GM19240 (cell line): ENCODE data around the gene NOX3.
"Not testable (repeated sequence)": the region's sequence is repeated elsewhere in the genome, so short reads cannot be mapped to it uniquely, and the experiment has no call there.

Source experiments
- DNase-seq: peaks from one replicate; pipeline ENCODE4 v3.0.0; 2011; ENCODE audit warnings: low spot score; ENCODE audit not compliant: insufficient read length

Gene NOX3

DNA sequence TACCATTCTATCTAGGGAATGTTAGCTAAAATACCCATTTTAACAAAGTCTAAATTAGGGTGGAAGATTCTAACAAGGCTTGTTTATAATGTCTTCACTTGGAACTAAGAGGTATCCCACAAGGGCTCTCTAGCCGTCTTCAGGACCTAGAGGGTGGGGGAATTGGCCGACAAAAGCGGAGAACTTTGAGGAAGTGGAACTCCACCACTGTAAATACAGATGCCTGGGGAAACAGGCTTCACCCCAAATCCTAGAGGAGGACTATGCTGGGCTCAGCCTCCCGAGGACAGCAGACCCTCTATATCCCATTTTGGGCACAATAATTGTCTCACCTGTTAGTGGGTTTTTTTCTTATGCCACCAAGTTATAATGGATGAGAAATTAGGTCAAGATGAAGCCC is 83.4 kb downstream of the NOX3 start:
- DNase-seq = no peak

DNA sequence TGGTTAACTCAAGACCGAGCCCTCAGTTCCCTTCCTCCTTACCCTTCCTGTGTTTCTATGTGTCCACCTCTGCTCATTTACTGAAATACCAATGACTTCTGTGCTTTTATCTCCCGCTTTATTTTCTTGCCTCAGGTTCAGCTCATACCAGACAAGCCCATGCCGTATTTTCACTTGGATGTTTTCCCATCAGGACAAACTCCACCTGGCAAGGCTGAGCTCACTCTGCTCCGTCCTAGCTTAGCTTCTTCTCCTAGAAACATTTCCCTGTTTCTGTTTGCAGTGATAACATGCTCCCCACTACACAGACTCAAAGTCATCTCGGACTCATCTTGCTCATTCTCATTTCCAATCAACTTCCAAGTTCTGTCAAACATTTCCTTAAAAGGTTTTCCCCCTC is 84.4 kb downstream of the NOX3 start:
- no peak for DNase-seq

DNA sequence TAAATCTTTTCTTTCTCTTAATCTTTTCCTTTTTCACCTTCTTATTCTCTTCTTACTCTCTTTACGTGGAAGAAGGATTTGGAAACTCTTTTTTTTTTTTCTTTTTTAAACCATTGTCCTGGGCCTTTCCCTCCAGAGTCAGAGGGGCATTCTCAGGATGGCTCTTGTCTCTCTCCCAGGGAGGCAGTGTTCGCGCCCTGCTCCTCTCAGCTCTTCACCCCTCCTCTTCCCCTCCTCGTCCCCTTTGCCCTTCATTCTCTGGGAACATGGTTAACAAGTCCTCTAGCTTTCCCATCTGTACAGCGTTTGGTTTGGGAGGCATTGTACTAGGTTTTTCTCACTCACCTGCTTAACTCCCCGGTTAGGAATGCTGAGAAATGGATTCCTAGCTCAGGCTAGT is 89.3 kb downstream of the NOX3 start:
- no peak for DNase-seq

- no peak for DNase-seq
These were observed 90.7 kb downstream of the NOX3 start for GRCh38 chr6:155364844-155365437.

- DNase-seq = not testable (repeated sequence)
These were observed 91.6 kb downstream of the NOX3 start for GRCh38 chr6:155364021-155364420.

- not testable (repeated sequence) for DNase-seq
These were observed 92.5 kb downstream of the NOX3 start for GRCh38 chr6:155362968-155363632.

DNA sequence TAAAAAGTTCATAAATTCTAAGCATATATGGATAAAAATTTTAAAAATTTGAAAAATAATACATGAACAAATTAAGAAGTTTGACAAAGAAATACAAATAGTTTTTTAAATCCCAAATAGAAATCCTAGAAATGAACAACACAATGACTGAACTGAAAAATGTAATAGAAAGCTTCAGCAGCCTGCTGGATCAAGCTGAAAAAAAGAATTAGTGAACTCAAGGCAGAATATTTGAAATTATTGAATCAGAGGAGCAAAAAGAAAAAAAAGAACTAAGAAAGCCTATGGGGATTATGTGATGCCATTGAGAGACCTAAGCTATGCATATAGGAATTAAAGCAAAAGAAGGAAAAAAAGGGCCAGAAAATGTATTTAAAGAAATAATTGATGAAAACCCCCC is 101.5 kb downstream of the NOX3 start:
- DNase-seq = no peak

- DNase-seq = no peak
These were observed 102.8 kb downstream of the NOX3 start for GRCh38 chr6:155352811-155353210.

DNA sequence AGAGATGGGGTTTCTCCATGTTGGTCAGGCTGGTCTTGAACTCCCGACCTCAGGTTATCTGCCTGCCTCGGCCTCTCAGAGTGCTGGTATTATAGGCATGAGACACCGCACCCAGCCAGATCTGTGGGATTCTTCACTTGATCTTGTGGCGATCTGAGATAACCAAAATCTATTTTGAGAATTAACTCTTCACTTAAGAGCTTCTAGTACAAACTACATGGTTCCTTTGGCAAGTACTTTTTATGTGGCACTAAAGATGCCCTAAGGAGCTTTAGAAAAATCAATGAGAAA is 103.6 kb downstream of the NOX3 start:
- DNase-seq = no peak

DNA sequence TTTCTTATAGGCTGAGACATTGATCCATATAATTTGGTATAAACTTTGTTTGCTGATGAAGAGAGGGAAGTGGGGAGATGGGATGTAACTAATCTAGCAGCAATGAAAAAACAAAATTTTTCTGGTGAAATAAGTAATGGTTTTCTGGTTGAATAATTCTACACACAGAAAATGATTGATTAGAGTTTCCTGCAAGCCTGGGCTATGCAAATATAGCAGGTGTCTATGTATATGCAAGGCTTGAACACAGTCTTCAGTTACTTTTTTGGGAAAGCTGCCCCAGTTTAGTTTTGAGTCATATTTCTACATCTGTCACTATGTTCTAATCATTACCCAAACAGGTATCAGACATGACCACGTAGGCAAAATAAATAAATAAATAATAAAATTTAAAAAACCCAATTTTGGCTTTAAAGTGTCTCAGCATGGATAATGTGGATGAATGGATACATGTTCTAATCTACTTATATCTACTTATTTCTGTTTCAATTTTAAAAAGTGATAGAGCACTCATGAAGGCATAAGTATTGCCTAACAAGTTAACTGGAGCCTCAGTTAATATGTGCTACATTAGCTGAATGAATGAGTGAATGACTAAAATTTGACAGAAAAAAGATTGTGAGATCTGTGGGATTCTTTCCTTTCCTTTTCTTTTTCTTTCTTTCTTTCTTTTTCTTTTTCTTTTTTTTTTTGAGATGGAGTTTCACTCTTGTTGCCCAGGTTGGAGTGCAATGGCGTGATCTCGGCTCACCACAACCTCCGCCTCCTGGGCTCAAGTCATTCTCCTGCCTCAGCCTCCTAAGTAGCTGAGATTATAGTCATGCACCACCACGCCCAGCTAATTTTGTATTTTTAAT is 104.1 kb downstream of the NOX3 start:
- no peak for DNase-seq

- no peak for DNase-seq
These were observed 105.7 kb downstream of the NOX3 start for GRCh38 chr6:155349956-155350355.

DNA sequence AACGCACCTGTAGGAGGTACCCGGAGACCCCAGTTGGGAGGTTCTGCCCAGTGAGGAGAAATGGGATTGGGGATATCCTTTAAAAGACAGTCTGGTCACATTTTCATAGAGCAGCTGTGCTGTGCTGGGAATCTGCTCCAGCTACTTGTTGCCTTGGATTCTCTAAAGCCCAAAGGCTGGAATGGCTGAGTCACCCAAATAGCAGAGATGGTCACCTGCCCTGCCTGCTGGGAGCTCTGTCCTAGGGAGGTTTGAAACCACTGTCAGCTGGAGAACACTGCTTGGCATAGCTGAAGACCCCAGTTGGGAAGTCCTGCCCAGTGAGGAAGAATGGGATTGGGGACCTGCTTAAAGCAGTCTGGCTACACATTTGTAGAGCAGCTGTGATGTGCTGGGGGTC is 106.5 kb downstream of the NOX3 start:
- no peak for DNase-seq

GRCh38 chr6:155347800-155348199 is 107.8 kb downstream of the NOX3 start:
- DNase-seq = no peak

GRCh38 chr6:155346957-155347356 is 108.7 kb downstream of the NOX3 start:
- DNase-seq = no peak
